NT2/D1 (cell line): ENCODE results near the gene MAP2K5.

Experiments used
- SUZ12 ChIP-seq: IDR thresholded peaks from 2 replicates; pipeline ENCODE4 v1.6.1; 2011; ENCODE audit not compliant: insufficient read length, insufficient read depth; ENCODE audit errors: extremely low read depth
- YY1 ChIP-seq: IDR thresholded peaks from 2 replicates; pipeline ENCODE4 v1.6.1; 2011; ENCODE audit not compliant: insufficient read length, insufficient read depth
- ZNF274 ChIP-seq: IDR thresholded peaks from 2 replicates; pipeline ENCODE4 v1.6.1; 2011; ENCODE audit warnings: mild to moderate bottlenecking, low read depth, low read length

DNA sequence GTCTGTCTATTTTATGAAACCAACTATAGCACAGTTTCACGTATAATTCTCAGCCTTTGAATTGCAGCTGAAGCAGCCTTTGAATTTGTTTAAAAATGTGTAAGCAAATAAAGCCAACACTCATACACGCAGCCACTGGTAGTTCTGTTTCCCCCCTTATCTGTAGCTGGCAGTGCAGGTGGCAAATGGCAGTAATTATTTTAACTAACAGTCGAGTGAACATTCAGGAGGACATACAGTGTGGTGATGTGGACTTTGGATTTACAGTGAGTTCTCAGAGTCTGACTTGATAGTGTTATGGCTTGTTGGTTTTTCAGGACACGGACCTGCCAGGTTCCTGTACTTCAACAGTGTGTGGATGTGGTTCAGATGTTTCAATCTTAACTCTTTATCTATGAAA, 218.8 kb downstream of the MAP2K5 start:
- TF ChIP-seq ZNF274 (no peak), YY1 (no peak), SUZ12 (no peak)
